IPS DF 6.9 (cell line): ENCODE data around the gene ME1.

Experiments
- DNase-seq: peaks from one replicate; pipeline ENCODE4 v3.0.0-alpha.2; 2013; ENCODE audit warnings: low read depth, low spot score
- H3K27ac ChIP-seq: one replicate; pipeline ENCODE4 v1.5.1; 2013; ENCODE audit warnings: low read length, control low read depth
- H3K27me3 ChIP-seq: 2 replicates; pipeline ENCODE4 v1.6.1; 2013; ENCODE audit warnings: mild to moderate bottlenecking, low read length; ENCODE audit not compliant: control insufficient read depth, insufficient read depth
- H3K36me3 ChIP-seq: 2 replicates; pipeline ENCODE4 v1.6.1; 2013; ENCODE audit warnings: low read length; ENCODE audit not compliant: control insufficient read depth, insufficient read depth
- H3K4me1 ChIP-seq: 2 replicates; pipeline ENCODE4 v1.6.1; 2013; ENCODE audit warnings: low read length; ENCODE audit not compliant: control insufficient read depth, insufficient read depth
- H3K4me3 ChIP-seq: 2 replicates; pipeline ENCODE4 v1.5.1; 2013; ENCODE audit warnings: mild to moderate bottlenecking, low read length
- H3K9me3 ChIP-seq: 2 replicates; pipeline ENCODE4 v1.6.1; 2013; ENCODE audit warnings: low read length, inconsistent platforms; ENCODE audit not compliant: control insufficient read depth, insufficient read depth
- WGBS: extraction: QIAGEN DNeasy Blood & Tissue Kit; methylation state at CpG from one replicate; pipeline ENCODE4 v1.1.7; 2013; ENCODE audit warnings: mixed read lengths, missing lambda C conversion rate; ENCODE audit not compliant: insufficient read length, insufficient coverage; 5-methylcytosine and 5-hydroxymethylcytosine counted together

The ME1 gene

GRCh38 chr6:83221889-83222479 is 208.9 kb downstream of the ME1 start:
- no peak overlapping the region for H3K27ac ChIP-seq
- no peak for DNase-seq
- no peaks in the 10 kb centered on the region for H3K36me3 ChIP-seq
- H3K4me1 ChIP-seq: no peaks in the 10 kb centered on the region
- H3K9me3 ChIP-seq: no peaks in the 10 kb centered on the region
- no peaks in the 10 kb centered on the region for H3K27me3 ChIP-seq
- no CpG with 5 or more reads among the region's 3 CpGs for WGBS
- H3K4me3 ChIP-seq: no peak overlapping the region

- H3K9me3 ChIP-seq: no peaks in the 10 kb centered on the region
- H3K36me3 ChIP-seq: no peaks in the 10 kb centered on the region
- H3K4me3 ChIP-seq: no peak overlapping the region
- no peaks in the 10 kb centered on the region for H3K4me1 ChIP-seq
- no peak for DNase-seq
- H3K27ac ChIP-seq: no peak overlapping the region
- WGBS: no CpG with 5 or more reads among the region's 1 CpG
- H3K27me3 ChIP-seq: no peaks in the 10 kb centered on the region
Observed at GRCh38 chr6:83221276-83221675, 209.6 kb downstream of the ME1 start.

- DNase-seq: no peak
- no peaks in the 10 kb centered on the region for H3K4me1 ChIP-seq
- no peaks in the 10 kb centered on the region for H3K27me3 ChIP-seq
- H3K36me3 ChIP-seq: no peaks in the 10 kb centered on the region
- H3K27ac ChIP-seq: no peak overlapping the region
- no peaks in the 10 kb centered on the region for H3K9me3 ChIP-seq
- H3K4me3 ChIP-seq: no peak overlapping the region
Observed at GRCh38 chr6:83220121-83220520, 210.7 kb downstream of the ME1 start.

DNA sequence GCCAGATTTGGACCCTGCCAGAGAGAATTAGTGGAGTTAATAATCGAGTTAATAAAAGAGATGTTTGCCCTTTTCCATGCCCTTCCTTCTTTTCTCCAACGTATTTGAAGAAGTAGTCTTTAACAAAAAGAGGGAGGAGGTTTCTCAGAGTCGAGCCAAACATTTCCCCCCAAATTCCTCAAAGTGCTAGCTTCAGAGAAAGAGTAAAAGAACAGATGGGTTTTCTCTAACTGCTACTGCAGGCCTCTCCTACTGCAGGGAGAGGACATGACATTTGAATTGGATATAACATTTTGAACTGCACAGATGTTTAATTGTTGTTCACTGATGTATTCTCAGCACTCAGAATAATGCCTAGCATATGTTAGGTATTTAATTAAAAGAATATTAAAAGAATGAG is 212.2 kb downstream of the ME1 start:
- Histone ChIP-seq H3K4me3 (no peak overlapping the region), H3K36me3 (no peaks in the 10 kb centered on the region), H3K27me3 (no peaks in the 10 kb centered on the region), H3K27ac (no peak overlapping the region), H3K9me3 (no peaks in the 10 kb centered on the region), H3K4me1 (no peaks in the 10 kb centered on the region)
- no peak for DNase-seq
- no CpG with 5 or more reads among the region's 3 CpGs for WGBS

- no peaks in the 10 kb centered on the region for H3K9me3 ChIP-seq
Observed at GRCh38 chr6:83216806-83217205, 214.0 kb downstream of the ME1 start.

GRCh38 chr6:83215131-83216047 is 215.5 kb downstream of the ME1 start:
- WGBS: no CpG with 5 or more reads among the region's 7 CpGs
- Histone ChIP-seq H3K27ac (no peak overlapping the region), H3K4me3 (no peak overlapping the region), H3K27me3 (no peaks in the 10 kb centered on the region), H3K36me3 (no peaks in the 10 kb centered on the region), H3K4me1 (no peaks in the 10 kb centered on the region), H3K9me3 (no peaks in the 10 kb centered on the region)
- no peak for DNase-seq

More at GRCh38 chr6:83216806-83217205, 214.0 kb downstream of the ME1 start:
- Histone ChIP-seq H3K27ac (no peak overlapping the region), H3K4me3 (no peak overlapping the region), H3K4me1 (no peaks in the 10 kb centered on the region), H3K36me3 (no peaks in the 10 kb centered on the region), H3K27me3 (no peaks in the 10 kb centered on the region)
- DNase-seq: no peak

DNA sequence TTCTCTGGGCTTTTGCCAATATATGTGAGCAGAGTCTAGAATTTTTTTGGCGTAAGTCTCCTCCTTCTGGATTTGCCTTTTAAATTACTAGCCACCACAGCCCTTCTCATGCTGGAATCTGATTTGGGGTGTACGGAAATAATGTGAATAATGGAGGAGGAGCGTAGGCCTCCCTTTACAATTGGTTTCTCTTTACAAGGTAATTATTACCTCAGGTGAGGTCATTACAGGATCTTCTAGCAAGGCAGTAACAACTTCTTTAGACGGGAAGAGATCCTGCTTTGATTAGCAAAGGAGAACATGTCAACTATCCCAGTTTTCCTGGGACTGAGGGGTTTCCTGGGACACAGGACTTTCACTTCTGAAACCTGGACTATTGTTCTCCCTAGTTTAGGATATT is 228.8 kb downstream of the ME1 start:
- H3K4me3 ChIP-seq: no peak overlapping the region
- WGBS: no CpG with 5 or more reads among the region's 4 CpGs
- no peaks in the 10 kb centered on the region for H3K27me3 ChIP-seq
- H3K27ac ChIP-seq: no peak overlapping the region
- H3K4me1 ChIP-seq: no peaks in the 10 kb centered on the region
- no peak for DNase-seq
- peaks cover 4% of the 10 kb centered on the region; the same call in 1 of the 2 replicates for H3K36me3 ChIP-seq
- H3K9me3 ChIP-seq: no peaks in the 10 kb centered on the region

- no peaks in the 10 kb centered on the region for H3K9me3 ChIP-seq
- H3K27ac ChIP-seq: no peak overlapping the region
- H3K4me1 ChIP-seq: no peaks in the 10 kb centered on the region
- H3K36me3 ChIP-seq: peaks cover 4% of the 10 kb centered on the region; the same call in 1 of the 2 replicates
- WGBS: no CpG with 5 or more reads among the region's 2 CpGs
- no peak for DNase-seq
- no peak overlapping the region for H3K4me3 ChIP-seq
- no peaks in the 10 kb centered on the region for H3K27me3 ChIP-seq
Observed at GRCh38 chr6:83199863-83200225, 231.0 kb downstream of the ME1 start.

DNA sequence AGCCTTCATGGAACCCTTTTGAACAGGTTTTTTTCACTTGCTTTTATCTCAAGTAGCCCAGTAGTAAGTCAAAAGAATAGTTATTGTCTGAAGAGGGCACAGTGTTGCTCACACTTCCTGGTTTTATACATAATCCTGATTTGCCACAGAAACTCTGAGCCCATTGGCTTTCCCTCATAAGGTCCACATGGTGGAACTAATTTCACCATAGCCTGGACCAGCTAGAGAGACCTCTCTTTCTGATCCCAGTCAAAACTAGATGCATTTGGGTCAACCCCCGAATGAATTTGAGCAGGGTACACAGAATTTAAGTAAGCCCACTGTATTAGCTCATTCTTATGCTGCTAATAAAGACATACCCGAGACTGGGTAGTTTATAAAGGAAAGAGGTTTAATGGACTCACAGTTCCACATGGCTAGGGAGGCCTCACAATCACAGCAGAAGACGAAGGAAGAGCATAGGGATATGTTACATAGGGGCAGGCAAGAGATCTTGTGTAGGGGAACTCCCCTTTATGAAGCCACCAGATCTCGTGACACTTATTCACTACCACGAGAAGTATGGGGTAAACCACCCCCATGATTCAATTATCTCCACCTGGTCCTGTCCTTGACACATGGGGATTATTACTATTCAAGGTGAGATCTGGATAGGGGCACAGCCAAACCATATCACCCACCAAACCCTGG is 231.5 kb downstream of the ME1 start:
- Histone ChIP-seq H3K27me3 (no peaks in the 10 kb centered on the region), H3K4me1 (no peaks in the 10 kb centered on the region), H3K9me3 (no peaks in the 10 kb centered on the region), H3K27ac (no peak overlapping the region), H3K36me3 (peaks cover 4% of the 10 kb centered on the region; the same call in 1 of the 2 replicates), H3K4me3 (no peak overlapping the region)
- DNase-seq: no peak
- no CpG with 5 or more reads among the region's 5 CpGs for WGBS

DNA sequence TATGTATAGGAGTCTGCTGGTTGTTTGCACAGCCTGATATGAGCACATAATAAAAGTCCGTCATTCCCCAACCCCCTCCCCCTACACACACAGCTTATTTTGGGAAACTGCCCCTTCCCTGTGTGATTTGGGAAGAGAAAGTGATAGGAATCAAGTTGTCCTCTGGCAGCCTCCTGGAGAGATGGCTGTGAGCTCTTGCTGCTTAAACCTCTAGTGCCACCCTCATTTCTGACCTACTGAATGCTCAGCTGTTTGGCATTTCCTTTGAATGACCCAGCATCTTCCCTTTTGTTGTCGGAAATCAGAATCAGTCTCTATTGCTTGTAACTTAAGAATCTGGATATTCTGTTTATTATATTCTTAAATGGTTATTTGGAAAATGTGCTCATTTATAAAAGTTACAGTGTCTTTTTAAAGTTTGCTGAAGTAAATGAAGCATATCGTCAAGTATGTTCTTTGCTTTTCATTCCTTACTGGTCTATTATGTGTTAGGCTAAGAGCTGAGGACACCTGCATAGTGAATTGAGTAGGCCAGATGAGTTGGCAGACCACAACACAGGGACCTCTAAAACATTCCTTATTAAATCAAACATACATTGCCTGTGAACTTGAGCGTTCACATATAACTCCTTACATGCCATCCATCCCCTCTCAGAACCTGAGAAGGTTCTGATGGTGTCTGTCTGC is 232.2 kb downstream of the ME1 start:
- WGBS: no CpG with 5 or more reads among the region's 4 CpGs
- Histone ChIP-seq H3K36me3 (peaks cover 4% of the 10 kb centered on the region; the same call in 1 of the 2 replicates), H3K9me3 (no peaks in the 10 kb centered on the region), H3K27me3 (no peaks in the 10 kb centered on the region), H3K4me1 (no peaks in the 10 kb centered on the region), H3K27ac (no peak overlapping the region), H3K4me3 (no peak overlapping the region)
- no peak for DNase-seq
